Activated naive CD4-positive, alpha-beta T cell treated with anti-CD3 and anti-CD28 coated beads, Interleukin-2, amount 50 U/mL, for 72 hours (primary cell): Measurements from ENCODE around the gene ADAMTS17. TPM values are rescaled to one million over a fixed set of nuclear protein-coding genes. Genes with fewer than 3 reads are reported as not detected.
"Not testable (repeated sequence)": the region's sequence is repeated elsewhere in the genome, so short reads cannot be mapped to it uniquely, and the experiment has no call there.

Experiments used
- ATAC-seq, 2 donors: fragments of 150-1000 bp; cut with Tn5 transposase; 2 replicates each; pipeline ENCODE4 v1.10.0; 2021; ENCODE audit warnings: mild to moderate bottlenecking in 2 of 2, moderate library complexity in 2 of 2
- DNase-seq, 2 donors: peaks; one replicate each; pipeline ENCODE4 v3.0.0; 2021 to 2022; ENCODE audit warnings: low spot score in 2 of 2
- H3K27ac Mint-ChIP-seq, 2 donors: one replicate each; pipeline ENCODE4 v1.8.0; 2022; ENCODE audit warnings: mild to moderate bottlenecking in 2 of 2, mixed read lengths in 2 of 2
- H3K36me3 Mint-ChIP-seq, 2 donors: one replicate each; pipeline ENCODE4 v1.8.0; 2022; ENCODE audit warnings: mixed read lengths in 2 of 2
- H3K9me3 Mint-ChIP-seq, 2 donors: one replicate each; pipeline ENCODE4 v1.8.0; 2022; ENCODE audit warnings: mixed read lengths in 2 of 2
- total RNA-seq, 2 donors: library from RNA; stranded (reverse); gene quantifications; one replicate each; pipeline ENCODE4 v1.2.3, GENCODE V29; 2022

ADAMTS17 gene
- total RNA-seq, 2 donors from 2014 or later = 0.19 to 1.5 TPM

GRCh38 chr15:100345438-100345837 is 3.7 kb upstream of the ADAMTS17 start:
- DNase-seq = no peak
- Mint-ChIP-seq H3K9me3 (no peaks in the 10 kb centered on the region), H3K27ac (no peak overlapping the region), H3K36me3 (no peaks in the 10 kb centered on the region)
- ATAC-seq = no peak

- DNase-seq = no peak
- Mint-ChIP-seq H3K27ac (peak overlapping the region in 1 of 2 donors; percentile 21), H3K9me3 (no peaks in the 10 kb centered on the region), H3K36me3 (no peaks in the 10 kb centered on the region)
- no peak for ATAC-seq
These were observed 1.5 kb upstream of the ADAMTS17 start for GRCh38 chr15:100343251-100343650.

- H3K36me3 Mint-ChIP-seq = no peaks in the 10 kb centered on the region
- ATAC-seq (peak; percentile 29 to 33), DNase-seq (no peak)
- no peak overlapping the region for H3K27ac Mint-ChIP-seq
- no peaks in the 10 kb centered on the region for H3K9me3 Mint-ChIP-seq
These were observed 481 bp downstream of the ADAMTS17 start for GRCh38 chr15:100341239-100341749.

- no peaks in the 10 kb centered on the region for H3K36me3 Mint-ChIP-seq
- no peak for DNase-seq
These were observed 995 bp downstream of the ADAMTS17 start for GRCh38 chr15:100340721-100341238.

GRCh38 chr15:100339999-100340398 is 1.8 kb downstream of the ADAMTS17 start:
- Mint-ChIP-seq H3K27ac (no peak overlapping the region), H3K36me3 (no peaks in the 10 kb centered on the region), H3K9me3 (no peaks in the 10 kb centered on the region)
- DNase-seq = no peak
- no peak for ATAC-seq

More at GRCh38 chr15:100340721-100341238, 995 bp downstream of the ADAMTS17 start:
- Mint-ChIP-seq H3K9me3 (no peaks in the 10 kb centered on the region), H3K27ac (no peak overlapping the region)
- ATAC-seq = no peak

GRCh38 chr15:100339451-100339850 is 2.3 kb downstream of the ADAMTS17 start:
- not testable (repeated sequence) for DNase-seq, H3K27ac Mint-ChIP-seq, H3K9me3 Mint-ChIP-seq, H3K36me3 Mint-ChIP-seq, ATAC-seq

- DNase-seq (peak in 1 of 2 donors; percentile 58), ATAC-seq (peak; percentile 30 to 56)
- no peaks in the 10 kb centered on the region for H3K36me3 Mint-ChIP-seq
- H3K27ac Mint-ChIP-seq = no peak overlapping the region
- H3K9me3 Mint-ChIP-seq = no peaks in the 10 kb centered on the region
These were observed 2.8 kb downstream of the ADAMTS17 start for GRCh38 chr15:100338971-100339444.

GRCh38 chr15:100338247-100338646 is 3.5 kb downstream of the ADAMTS17 start:
- DNase-seq (no peak), ATAC-seq (no peak)
- Mint-ChIP-seq H3K36me3 (no peaks in the 10 kb centered on the region), H3K27ac (no peak overlapping the region), H3K9me3 (no peaks in the 10 kb centered on the region)

- no peak overlapping the region for H3K27ac Mint-ChIP-seq
- no peaks in the 10 kb centered on the region for H3K36me3 Mint-ChIP-seq
- no peaks in the 10 kb centered on the region for H3K9me3 Mint-ChIP-seq
- ATAC-seq (no peak), DNase-seq (no peak)
These were observed 4.4 kb downstream of the ADAMTS17 start for GRCh38 chr15:100337096-100338044.

GRCh38 chr15:100336061-100336460 is 5.7 kb downstream of the ADAMTS17 start:
- H3K9me3 Mint-ChIP-seq = no peaks in the 10 kb centered on the region
- ATAC-seq (no peak), DNase-seq (no peak)
- no peaks in the 10 kb centered on the region for H3K36me3 Mint-ChIP-seq
- H3K27ac Mint-ChIP-seq = no peak overlapping the region

- DNase-seq (no peak), ATAC-seq (no peak)
- no peaks in the 10 kb centered on the region for H3K36me3 Mint-ChIP-seq
- H3K9me3 Mint-ChIP-seq = no peaks in the 10 kb centered on the region
- H3K27ac Mint-ChIP-seq = no peak overlapping the region
These were observed 6.3 kb downstream of the ADAMTS17 start for GRCh38 chr15:100335335-100335999.

- no peak overlapping the region for H3K27ac Mint-ChIP-seq
- H3K36me3 Mint-ChIP-seq = no peaks in the 10 kb centered on the region
- ATAC-seq (no peak), DNase-seq (no peak)
- no peaks in the 10 kb centered on the region for H3K9me3 Mint-ChIP-seq
These were observed 6.9 kb downstream of the ADAMTS17 start for GRCh38 chr15:100334905-100335304.

- H3K36me3 Mint-ChIP-seq = no peaks in the 10 kb centered on the region
- DNase-seq = no peak
- H3K9me3 Mint-ChIP-seq = no peaks in the 10 kb centered on the region
- H3K27ac Mint-ChIP-seq = no peak overlapping the region
- no peak for ATAC-seq
These were observed 7.3 kb downstream of the ADAMTS17 start for GRCh38 chr15:100334456-100334855.

GRCh38 chr15:100334015-100334414 is 7.8 kb downstream of the ADAMTS17 start:
- Mint-ChIP-seq H3K36me3 (no peaks in the 10 kb centered on the region), H3K27ac (no peak overlapping the region), H3K9me3 (no peaks in the 10 kb centered on the region)
- ATAC-seq (no peak), DNase-seq (no peak)

- H3K27ac Mint-ChIP-seq = no peak overlapping the region
- H3K9me3 Mint-ChIP-seq = no peaks in the 10 kb centered on the region
These were observed 8.5 kb downstream of the ADAMTS17 start for GRCh38 chr15:100333236-100333635.

GRCh38 chr15:100332721-100333120 is 9.1 kb downstream of the ADAMTS17 start:
- H3K36me3 Mint-ChIP-seq = no peaks in the 10 kb centered on the region
- no peak for ATAC-seq
- no peak overlapping the region for H3K27ac Mint-ChIP-seq
- DNase-seq = no peak
- no peaks in the 10 kb centered on the region for H3K9me3 Mint-ChIP-seq

More at GRCh38 chr15:100333236-100333635, 8.5 kb downstream of the ADAMTS17 start:
- no peaks in the 10 kb centered on the region for H3K36me3 Mint-ChIP-seq
- no peak for ATAC-seq
- no peak for DNase-seq

GRCh38 chr15:100332231-100332630 is 9.5 kb downstream of the ADAMTS17 start:
- no peaks in the 10 kb centered on the region for H3K36me3 Mint-ChIP-seq
- ATAC-seq = no peak
- no peak overlapping the region for H3K27ac Mint-ChIP-seq
- no peaks in the 10 kb centered on the region for H3K9me3 Mint-ChIP-seq
- no peak for DNase-seq
